ENCODE measurements around the gene CDY2B. TPM values are rescaled to one million over a fixed set of nuclear protein-coding genes. Genes with fewer than 3 reads are reported as not detected.
"Not testable (repeated sequence)": the region's sequence is repeated elsewhere in the genome, so short reads cannot be mapped to it uniquely, and the experiment has no call there.

The CDY2B gene, protein sequence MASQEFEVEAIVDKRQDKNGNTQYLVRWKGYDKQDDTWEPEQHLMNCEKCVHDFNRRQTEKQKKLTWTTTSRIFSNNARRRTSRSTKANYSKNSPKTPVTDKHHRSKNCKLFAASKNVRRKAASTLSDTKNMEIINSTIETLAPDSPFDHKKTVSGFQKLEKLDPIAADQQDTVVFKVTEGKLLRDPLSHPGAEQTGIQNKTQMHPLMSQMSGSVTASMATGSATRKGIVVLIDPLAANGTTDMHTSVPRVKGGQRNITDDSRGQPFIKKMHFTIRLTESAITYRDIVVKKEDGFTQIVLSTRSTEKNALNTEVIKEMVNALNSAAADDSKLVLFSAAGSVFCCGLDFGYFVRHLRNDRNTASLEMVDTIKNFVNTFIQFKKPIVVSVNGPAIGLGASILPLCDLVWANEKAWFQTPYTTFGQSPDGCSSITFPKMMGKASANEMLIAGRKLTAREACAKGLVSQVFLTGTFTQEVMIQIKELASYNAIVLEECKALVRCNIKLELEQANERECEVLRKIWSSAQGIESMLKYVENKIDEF
- total RNA-seq (not detected), polyA plus RNA-seq (not detected)

DNA sequence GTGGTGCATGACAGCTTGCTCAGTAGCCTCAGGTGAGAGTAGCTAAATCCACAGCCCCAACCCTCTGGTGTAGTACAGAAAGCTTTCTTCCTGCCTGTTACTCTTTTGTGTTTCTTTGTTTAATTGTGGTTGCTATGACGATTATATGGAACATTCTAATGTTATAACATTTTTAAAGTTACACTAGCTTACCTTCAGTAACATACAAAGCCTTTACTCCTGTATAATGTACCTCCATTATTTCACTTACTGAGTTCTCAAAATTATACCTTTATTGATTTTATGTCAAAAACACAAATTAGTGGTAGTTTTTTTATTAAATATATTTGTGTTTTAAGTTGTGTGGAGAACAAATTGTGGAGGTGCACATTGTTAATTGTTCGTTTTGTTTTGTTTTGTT, at the start of gene CDY2B:
Gene CDY2B (minus strand): TSS at position 101 of the 400 bp plus-strand sequence. CDS start 328 bp downstream, outside the sequence.
- H3K4me3 ChIP-seq; H3K9me3 ChIP-seq; H3K27ac ChIP-seq; H3K36me3 ChIP-seq; DNase-seq; H3K4me1 ChIP-seq; H3K27me3 ChIP-seq; intact Hi-C loops (cut with DNase I): not testable (repeated sequence)
- WGBS, 2 donors = no CpG with 5 or more reads among the region's 2 CpGs

DNA sequence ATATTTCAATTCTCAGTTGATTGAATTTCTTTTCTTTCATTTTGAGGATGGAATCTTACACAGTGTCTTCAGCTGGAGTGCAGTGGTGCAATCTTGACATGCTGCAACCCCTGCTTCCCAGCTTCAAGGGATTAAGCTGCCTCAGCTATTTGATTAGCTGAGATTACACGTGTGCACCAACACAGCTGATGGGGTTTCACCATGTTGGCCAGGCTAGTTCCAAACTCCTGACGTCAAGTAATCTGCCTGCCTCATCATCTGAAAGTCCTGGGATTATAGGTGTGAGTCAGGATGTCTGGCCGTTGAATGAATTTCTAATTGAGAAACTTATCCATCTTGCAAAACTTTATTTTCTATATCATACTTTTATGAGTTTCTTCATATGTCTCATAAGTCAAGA, 28.0 kb upstream of the CDY2B start:
- WGBS, 2 donors = no CpG with 5 or more reads among the region's 3 CpGs
- H3K27ac ChIP-seq; intact Hi-C loops (cut with DNase I); H3K4me3 ChIP-seq; H3K4me1 ChIP-seq; DNase-seq; H3K36me3 ChIP-seq; H3K27me3 ChIP-seq; H3K9me3 ChIP-seq: not testable (repeated sequence)

DNA sequence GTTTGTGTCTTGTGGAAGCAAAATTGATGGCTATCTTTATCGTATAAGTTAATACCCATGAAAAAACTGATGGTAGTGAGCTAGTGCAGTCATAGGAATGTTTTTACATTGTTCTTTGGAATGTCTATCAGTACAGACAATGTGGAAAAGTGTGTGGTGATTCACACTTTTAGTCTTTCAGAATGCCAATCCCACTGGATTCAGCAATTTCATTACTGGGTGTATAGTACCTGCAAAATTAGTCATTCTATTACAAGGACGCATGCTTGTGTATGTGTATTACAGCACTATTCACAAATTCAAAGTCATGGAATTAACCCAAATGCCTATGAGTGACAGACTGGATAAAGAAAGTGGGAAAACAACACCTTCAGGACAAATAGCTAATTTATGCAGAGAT, 27.3 kb upstream of the CDY2B start:
- H3K36me3 ChIP-seq; H3K4me3 ChIP-seq; H3K27ac ChIP-seq; H3K4me1 ChIP-seq; DNase-seq; H3K9me3 ChIP-seq; intact Hi-C loops (cut with DNase I); H3K27me3 ChIP-seq: not testable (repeated sequence)
- no CpG with 5 or more reads among the region's 2 CpGs for WGBS, 2 donors

DNA sequence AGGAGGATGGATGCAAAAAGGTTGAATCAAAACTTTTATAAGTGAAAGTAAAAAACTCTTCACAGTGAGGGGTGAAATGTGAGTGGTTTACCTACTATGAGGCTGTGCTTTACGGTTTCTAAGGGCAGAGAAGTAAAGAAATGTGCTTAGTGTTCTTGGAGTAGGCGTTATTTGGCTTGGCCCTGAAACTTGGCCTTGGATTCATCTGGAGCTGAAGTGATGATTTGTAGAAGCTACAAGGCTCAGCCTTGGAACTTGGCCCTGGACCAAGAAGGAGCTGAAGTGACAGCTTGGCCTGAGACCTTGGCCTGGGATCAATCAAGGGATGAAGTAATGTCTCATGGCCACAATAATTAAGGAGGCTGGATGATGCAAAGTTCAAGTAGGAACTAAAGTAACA, 1.7 kb upstream of the CDY2B start:
- H3K4me3 ChIP-seq; DNase-seq; H3K27me3 ChIP-seq; H3K4me1 ChIP-seq; H3K9me3 ChIP-seq; intact Hi-C loops (cut with DNase I); H3K27ac ChIP-seq; H3K36me3 ChIP-seq: not testable (repeated sequence)
- no CpG with 5 or more reads among the region's 2 CpGs for WGBS, 2 donors

DNA sequence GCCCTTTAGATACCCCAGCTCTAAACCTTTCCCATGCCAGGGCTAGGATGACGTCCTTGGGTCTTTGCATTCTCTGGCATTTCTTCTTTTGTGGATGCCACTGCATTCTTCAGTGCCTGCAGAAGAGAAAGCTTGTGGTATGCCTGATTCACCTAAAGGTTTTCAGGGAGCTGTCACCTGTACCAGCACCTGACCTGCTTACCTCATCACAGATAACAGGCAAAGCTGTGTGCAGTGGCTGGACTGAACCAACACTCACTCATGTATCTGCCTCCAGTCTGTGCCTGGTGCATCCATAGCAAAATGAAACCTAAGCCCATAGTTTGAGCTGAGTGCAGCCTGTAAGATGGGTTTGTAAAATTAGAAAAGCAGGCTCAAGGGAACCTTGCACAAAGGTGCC, 3.3 kb downstream of the CDY2B start:
- H3K4me3 ChIP-seq; H3K36me3 ChIP-seq; H3K27ac ChIP-seq; H3K9me3 ChIP-seq; DNase-seq; intact Hi-C loops (cut with DNase I); H3K4me1 ChIP-seq; H3K27me3 ChIP-seq: not testable (repeated sequence)
- WGBS, 2 donors = no CpG with 5 or more reads among the region's 1 CpG

DNA sequence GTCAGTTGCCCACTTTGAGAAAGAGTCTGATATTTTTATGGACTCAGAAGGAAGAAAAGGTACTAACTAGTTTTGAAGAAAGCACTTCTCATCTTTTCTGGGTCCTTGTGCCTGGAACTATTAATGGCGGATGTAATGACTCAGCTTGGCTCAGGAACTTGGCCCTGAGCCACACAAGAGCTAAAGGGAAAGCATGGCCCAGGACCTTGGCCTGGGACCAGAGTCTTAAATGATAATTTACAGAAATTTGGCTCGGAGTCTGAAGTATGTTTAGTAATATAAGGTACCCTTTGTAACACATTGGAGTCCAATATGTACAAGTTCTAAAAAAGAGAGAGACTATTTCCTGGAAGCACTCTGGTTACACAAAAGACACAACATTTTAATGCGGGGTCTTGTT, 4.6 kb downstream of the CDY2B start:
- DNase-seq; H3K4me1 ChIP-seq; H3K9me3 ChIP-seq; H3K36me3 ChIP-seq; H3K27ac ChIP-seq; H3K4me3 ChIP-seq; H3K27me3 ChIP-seq; intact Hi-C loops (cut with DNase I): not testable (repeated sequence)
- no CpG with 5 or more reads among the region's 3 CpGs for WGBS, 2 donors

DNA sequence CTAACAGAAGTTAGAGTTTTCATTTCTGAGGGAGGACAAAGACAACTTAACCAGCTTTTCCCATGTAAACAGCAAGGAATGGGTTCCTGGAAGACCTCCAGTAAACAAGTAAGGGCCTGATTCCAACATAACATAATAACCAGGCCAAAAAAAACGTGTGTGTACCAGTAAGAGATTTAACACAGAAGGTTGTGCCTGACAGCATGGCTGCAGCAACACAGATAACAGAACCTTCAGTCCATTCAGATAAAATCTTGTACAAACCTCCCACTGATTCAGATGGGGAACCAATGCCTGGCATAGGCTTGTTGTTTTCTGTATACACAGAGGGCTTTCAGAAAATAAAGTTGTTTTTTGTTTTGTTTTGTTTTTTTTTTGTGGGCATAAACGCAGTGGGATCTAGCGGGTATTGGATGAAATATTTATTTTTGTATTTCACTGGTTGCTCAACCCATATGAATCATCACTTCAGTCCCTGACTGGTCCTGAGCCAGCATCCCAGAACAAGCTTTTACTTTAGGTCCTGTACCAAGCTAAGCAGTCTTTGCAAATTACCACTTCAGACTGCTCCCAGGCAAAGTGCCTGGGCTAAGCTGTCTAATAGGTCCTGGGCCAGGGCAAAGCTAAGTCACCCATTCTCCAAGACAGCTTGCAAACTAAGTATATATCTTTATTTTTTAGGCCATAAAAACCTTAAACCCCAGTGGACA, 8.7 kb downstream of the CDY2B start:
- H3K36me3 ChIP-seq; intact Hi-C loops (cut with DNase I); H3K4me3 ChIP-seq; H3K27me3 ChIP-seq; H3K27ac ChIP-seq; DNase-seq; H3K4me1 ChIP-seq; H3K9me3 ChIP-seq: not testable (repeated sequence)
- WGBS, 2 donors = no CpG with 5 or more reads among the region's 3 CpGs

DNA sequence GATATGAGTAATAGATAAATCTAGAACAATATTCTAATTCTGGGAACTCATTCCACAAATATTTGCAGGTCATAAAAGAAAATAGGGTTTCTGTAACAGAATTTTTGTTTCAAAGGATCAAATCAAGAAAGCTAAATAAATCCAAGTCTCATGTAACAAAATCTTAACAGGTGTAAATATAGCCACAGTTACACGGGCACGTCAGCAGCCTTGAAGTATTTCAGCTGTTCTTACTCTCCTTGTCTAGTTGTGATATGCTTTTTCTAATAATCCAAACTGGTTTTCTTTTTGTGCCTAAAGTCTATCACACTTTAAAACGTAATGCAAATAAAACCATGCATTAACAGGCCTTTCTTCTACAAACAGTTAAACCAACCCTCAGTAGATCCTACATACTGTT, 9.3 kb downstream of the CDY2B start:
- H3K4me3 ChIP-seq; H3K27ac ChIP-seq; DNase-seq; intact Hi-C loops (cut with DNase I); H3K27me3 ChIP-seq; H3K4me1 ChIP-seq; H3K9me3 ChIP-seq; H3K36me3 ChIP-seq: not testable (repeated sequence)
- no CpG with 5 or more reads among the region's 3 CpGs for WGBS, 2 donors

DNA sequence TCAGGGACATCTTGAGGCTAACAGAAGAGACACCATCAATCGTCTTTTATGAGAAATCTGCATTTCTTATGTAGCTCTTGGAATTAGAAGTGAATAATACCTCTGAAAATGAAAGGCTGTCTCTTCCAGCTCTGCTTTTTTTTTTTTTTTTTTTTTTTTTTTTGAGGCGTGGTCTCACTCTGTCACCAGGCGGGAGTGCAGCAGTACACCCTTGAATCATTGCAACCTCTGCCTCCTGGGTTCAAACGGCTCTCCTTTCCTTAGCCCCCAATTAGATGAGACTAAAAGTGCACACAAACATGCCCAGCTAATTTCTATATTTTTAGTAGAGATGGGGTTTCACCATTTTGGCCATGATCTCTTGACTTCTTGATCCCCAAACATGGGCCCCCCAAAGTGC, 12.2 kb downstream of the CDY2B start:
- H3K9me3 ChIP-seq; H3K27ac ChIP-seq; H3K36me3 ChIP-seq; H3K27me3 ChIP-seq; intact Hi-C loops (cut with DNase I); DNase-seq; H3K4me3 ChIP-seq; H3K4me1 ChIP-seq: not testable (repeated sequence)
- no CpG with 5 or more reads among the region's 4 CpGs for WGBS, 2 donors

DNA sequence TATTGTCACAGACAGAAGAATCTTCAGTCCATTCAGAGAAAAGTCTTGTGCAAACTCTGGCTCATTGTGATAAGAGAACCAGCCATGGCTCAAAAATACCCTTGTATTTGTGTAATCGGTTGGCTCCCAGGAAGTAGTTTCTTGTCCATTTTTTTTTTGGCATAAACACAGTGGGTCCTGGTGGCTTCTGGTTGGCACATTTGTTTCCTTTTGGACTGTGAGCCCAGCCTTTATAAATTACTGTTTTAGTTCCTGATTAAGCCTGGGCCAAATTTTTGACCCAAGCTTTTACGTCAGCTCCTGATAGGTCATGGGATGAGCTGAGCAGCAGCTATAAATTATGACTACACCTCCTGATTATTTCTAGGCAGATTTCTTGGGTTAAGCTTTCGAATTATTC, 19.4 kb downstream of the CDY2B start:
- H3K27me3 ChIP-seq; H3K9me3 ChIP-seq; DNase-seq; H3K36me3 ChIP-seq; H3K4me3 ChIP-seq; intact Hi-C loops (cut with DNase I); H3K4me1 ChIP-seq; H3K27ac ChIP-seq: not testable (repeated sequence)
- no CpG with 5 or more reads among the region's 3 CpGs for WGBS, 2 donors

DNA sequence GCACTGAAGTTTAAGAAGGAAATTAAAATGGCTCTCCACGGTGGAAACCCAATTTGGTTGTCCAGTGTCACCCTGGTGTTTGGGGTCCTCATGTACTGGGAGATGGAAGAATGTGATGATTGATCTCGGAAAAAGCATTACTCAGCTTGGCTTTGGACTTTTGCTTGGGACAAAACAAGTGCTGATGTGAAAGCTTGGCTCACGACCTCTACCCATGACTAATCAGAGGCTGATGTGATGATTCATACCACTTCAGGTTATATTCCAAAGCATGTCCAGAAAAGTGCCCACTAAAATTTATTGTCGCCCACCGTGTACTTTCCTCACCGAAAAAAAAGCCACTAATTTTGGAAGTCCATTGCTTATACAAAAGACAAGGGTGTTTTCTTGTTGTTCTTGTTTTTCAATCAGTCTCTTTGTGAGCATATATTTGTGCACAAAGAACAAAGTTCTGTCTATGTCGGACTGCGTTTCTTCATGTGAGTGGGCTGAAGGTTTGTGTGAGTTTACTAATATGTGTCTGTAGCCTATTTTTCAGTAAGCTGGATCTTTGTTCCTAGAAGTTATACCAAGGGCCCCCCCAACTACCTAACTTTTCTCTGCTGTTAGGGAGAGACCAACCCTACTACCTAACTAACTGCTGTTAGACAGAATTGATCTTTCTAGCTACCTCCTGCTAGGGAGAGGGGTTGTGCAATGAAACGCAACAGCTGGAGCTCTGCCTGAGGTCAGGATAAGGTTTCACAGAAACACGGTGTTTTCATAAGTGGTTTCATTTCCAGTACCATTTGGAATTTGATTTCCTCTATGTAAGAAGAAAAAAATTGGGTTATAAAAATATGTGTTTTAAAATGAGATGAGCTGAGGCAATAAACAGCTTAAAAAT, 22.8 kb downstream of the CDY2B start:
- DNase-seq; H3K9me3 ChIP-seq; H3K27me3 ChIP-seq; intact Hi-C loops (cut with DNase I); H3K4me3 ChIP-seq; H3K4me1 ChIP-seq; H3K36me3 ChIP-seq; H3K27ac ChIP-seq: not testable (repeated sequence)
- WGBS, 2 donors = no CpG with 5 or more reads among the region's 10 CpGs

DNA sequence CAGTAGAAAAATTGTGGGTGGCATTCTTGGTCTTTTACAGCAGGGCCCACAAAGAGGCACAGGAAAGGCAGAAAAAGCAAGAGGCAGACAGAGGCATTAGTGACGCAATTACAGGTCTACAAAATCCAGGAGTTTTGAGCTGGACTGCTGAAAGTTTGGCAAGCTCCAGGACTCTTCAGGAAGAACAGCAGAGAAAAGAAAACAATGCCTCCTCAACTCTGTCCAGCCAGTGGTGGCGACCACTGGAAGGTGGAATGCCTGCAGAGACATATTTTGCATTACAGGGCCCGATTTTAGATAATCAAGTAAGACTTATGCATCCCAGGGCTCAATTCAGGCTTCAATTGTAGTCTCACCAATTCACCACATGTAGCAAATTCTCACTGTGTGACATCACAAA, 23.5 kb downstream of the CDY2B start:
- H3K36me3 ChIP-seq; intact Hi-C loops (cut with DNase I); H3K4me1 ChIP-seq; DNase-seq; H3K9me3 ChIP-seq; H3K27ac ChIP-seq; H3K27me3 ChIP-seq; H3K4me3 ChIP-seq: not testable (repeated sequence)
- WGBS, 2 donors = no CpG with 5 or more reads among the region's 3 CpGs
